SH-SY5Y (cell line): ENCODE measurements around the gene MARCHF3.

Experiments
- GATA2 ChIP-seq: IDR thresholded peaks from 2 replicates; pipeline ENCODE4 v1.6.1; 2011; ENCODE audit warnings: mild to moderate bottlenecking, low read depth, low read length
- GATA3 ChIP-seq: IDR thresholded peaks from 2 replicates; pipeline ENCODE4 v1.6.1; 2011; ENCODE audit warnings: low read depth, mild to moderate bottlenecking, low read length, moderate library complexity

- TF ChIP-seq GATA2 = no peak
- TF ChIP-seq GATA3 = no peak
Measured at GRCh38 chr5:127070243-127070642, 39.9 kb upstream of the MARCHF3 start.
